Right lobe of liver (tissue), 4 donors: ENCODE data around the gene REEP3.

Experiments
- POLR2A ChIP-seq: fragments of 450-650 bp; IDR thresholded peaks from one replicate; pipeline ENCODE4 v1.6.1; 2017; ENCODE audit warnings: antibody characterized with exemption, mild to moderate bottlenecking
- TF ChIP-seq, protein P1 (sequence below), 4 donors: fragments of 200-600 bp in 3 of 4; fragments of 450-650 bp in 1 of 4; IDR thresholded peaks; one replicate each; pipeline versions ENCODE4 v1.5.1 to v1.8.0; 2016 to 2022; ENCODE audit warnings: antibody characterized with exemption in 4 of 4, mild to moderate bottlenecking in 2 of 4
- donor health status: DM: no; HTN: no; CAD: no.
- donor health status: DM: no; HTN: no; CAD: no.
- donor health status: DM: no; HTN: yes; CAD: no.

DNA sequence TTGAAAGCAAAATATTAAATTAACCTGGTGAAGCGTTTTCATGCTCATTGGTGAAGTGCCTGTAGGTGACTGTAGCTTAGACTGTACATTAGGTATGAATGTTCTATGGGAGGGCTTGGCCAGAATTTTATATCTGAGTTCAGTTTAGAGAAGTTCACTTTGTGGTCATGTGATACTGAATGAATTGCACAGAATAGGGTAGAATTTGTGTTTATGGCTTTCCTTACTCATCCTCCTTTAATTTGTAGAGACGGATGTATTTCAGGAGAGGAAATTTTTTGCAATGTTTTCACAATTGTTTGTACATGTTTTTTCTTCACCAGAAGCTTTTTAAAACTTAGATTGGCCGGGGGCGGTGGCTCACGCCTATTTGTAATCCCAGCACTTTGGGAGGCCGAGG lies 32.3 kb downstream of the REEP3 start:
- TF ChIP-seq, protein P1, sequence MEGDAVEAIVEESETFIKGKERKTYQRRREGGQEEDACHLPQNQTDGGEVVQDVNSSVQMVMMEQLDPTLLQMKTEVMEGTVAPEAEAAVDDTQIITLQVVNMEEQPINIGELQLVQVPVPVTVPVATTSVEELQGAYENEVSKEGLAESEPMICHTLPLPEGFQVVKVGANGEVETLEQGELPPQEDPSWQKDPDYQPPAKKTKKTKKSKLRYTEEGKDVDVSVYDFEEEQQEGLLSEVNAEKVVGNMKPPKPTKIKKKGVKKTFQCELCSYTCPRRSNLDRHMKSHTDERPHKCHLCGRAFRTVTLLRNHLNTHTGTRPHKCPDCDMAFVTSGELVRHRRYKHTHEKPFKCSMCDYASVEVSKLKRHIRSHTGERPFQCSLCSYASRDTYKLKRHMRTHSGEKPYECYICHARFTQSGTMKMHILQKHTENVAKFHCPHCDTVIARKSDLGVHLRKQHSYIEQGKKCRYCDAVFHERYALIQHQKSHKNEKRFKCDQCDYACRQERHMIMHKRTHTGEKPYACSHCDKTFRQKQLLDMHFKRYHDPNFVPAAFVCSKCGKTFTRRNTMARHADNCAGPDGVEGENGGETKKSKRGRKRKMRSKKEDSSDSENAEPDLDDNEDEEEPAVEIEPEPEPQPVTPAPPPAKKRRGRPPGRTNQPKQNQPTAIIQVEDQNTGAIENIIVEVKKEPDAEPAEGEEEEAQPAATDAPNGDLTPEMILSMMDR (IDR thresholded peaks at IDR 0.05) = no peak
- TF ChIP-seq POLR2A = no peak
